ENCODE results near the gene FYB1.

FYB1 gene

DNA sequence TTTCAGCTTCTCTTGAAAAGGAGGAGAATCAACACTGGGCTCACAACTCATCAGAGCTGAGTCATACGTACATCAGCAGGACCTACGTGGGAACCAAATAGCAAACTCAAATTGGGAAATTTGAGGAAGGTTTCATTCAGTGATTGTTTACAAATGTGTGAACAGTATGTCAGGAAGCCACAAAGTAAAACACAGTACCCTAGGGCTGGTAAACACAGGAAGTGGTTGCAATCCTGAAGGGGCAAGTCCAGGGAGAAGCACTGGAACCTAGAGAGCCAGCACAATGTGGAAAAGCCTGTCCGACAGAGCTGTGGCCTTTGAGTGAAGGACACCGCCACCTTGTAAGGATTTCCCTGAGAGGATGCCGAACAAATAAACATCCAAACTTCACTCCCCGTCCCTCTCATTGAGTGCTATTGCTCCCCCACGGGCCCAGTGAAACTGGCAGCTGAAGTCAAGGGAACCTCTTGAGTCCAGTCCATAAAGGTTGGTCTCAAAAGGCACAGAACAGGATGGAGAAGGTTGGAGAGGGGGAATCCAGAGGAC lies 118.4 kb downstream of the FYB1 start:
- H3K36me3 ChIP-seq (ENCODE audit: insufficient read depth, low read depth, low read length), result no peaks in the 10 kb centered on the region
- H3K4me1 ChIP-seq (ENCODE audit: insufficient read depth, low read length), result no peaks in the 10 kb centered on the region
- no peak overlapping the region for H3K27ac ChIP-seq (ENCODE audit: low read length)
- H3K9me3 ChIP-seq (ENCODE audit: insufficient read depth, low read depth, low read length), result no peaks in the 10 kb centered on the region
- no peak overlapping the region for H3K4me3 ChIP-seq (ENCODE audit: low read length)
- no peaks in the 10 kb centered on the region for H3K27me3 ChIP-seq (ENCODE audit: insufficient read depth, low read length)
- no peak overlapping the region for H3K9ac ChIP-seq (ENCODE audit: low read depth, low read length)

DNA sequence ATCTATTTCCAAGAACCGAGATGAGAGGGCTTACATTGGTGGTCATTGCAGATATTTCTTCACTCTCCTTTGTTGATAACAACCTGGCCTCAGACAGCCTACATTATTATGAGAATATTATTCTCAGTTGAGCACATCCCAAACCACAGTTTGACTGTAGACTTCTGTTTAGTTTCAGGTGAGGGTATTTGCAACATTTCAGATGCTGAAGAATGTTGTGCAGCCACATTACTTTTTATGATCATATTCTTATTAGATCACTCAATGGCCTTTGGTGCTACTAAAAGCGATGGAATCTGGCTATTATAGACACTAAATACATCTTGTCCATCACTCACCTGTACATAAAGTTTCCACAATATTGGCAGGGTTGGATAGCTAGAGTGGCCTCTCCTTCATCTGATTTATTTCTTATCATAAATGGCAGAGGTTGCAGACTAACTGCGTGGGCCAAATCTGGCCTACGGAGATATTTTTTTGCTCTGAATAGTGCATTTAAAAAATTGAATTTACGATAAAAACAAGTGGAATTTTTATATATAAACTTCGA lies 119.0 kb downstream of the FYB1 start:
- no peaks in the 10 kb centered on the region for H3K9me3 ChIP-seq (ENCODE audit: insufficient read depth, low read depth, low read length)
- no peak overlapping the region for H3K4me3 ChIP-seq (ENCODE audit: low read length)
- H3K4me1 ChIP-seq (ENCODE audit: insufficient read depth, low read length), result no peaks in the 10 kb centered on the region
- no peak overlapping the region for H3K9ac ChIP-seq (ENCODE audit: low read depth, low read length)
- H3K27ac ChIP-seq (ENCODE audit: low read length), result no peak overlapping the region
- H3K36me3 ChIP-seq (ENCODE audit: insufficient read depth, low read depth, low read length), result no peaks in the 10 kb centered on the region
- H3K27me3 ChIP-seq (ENCODE audit: insufficient read depth, low read length), result no peaks in the 10 kb centered on the region

DNA sequence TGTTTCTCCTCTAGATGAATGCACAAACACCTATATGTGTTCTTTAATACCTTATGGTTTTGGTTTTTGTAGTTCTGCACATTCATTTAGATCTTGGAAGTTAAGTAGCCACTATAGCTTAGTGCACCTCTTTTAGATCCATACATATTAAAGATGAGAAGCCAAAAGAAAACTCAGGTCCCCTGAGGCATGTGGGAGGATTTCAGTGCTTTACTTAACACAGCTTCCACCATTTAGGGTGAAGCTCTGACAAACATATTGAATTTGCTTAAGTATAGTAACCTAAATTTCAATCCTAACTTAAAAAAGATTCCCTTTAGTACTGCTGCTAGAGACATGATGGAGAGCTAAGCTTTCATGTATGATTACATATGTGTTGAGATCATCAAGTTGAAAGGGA lies 119.5 kb downstream of the FYB1 start:
- no peaks in the 10 kb centered on the region for H3K9me3 ChIP-seq (ENCODE audit: insufficient read depth, low read depth, low read length)
- no peak overlapping the region for H3K27ac ChIP-seq (ENCODE audit: low read length)
- H3K27me3 ChIP-seq (ENCODE audit: insufficient read depth, low read length), result no peaks in the 10 kb centered on the region
- no peaks in the 10 kb centered on the region for H3K4me1 ChIP-seq (ENCODE audit: insufficient read depth, low read length)
- H3K4me3 ChIP-seq (ENCODE audit: low read length), result no peak overlapping the region
- H3K9ac ChIP-seq (ENCODE audit: low read depth, low read length), result no peak overlapping the region
- H3K36me3 ChIP-seq (ENCODE audit: insufficient read depth, low read depth, low read length), result no peaks in the 10 kb centered on the region

DNA sequence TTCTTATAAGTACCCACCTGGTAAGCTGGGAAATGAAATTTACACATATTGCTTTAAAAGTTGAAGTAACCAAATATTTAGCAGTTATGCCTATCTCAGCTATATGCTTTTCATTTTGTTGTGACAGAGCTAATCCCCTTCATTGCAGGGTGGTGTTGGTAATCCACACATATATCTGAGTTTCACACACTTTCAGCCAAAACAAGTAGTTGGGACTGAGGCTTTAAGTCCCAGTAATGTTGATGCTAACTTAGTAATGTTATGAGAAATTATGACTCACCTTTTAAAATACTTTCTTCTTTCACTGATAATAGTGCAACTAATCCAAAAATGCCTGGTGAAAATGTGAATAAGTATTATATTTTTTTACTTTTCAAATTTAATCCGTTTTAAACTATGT lies 126.0 kb downstream of the FYB1 start:
- Histone ChIP-seq H3K27ac (ENCODE audit: low read length) (no peak overlapping the region), H3K4me3 (ENCODE audit: low read length) (no peak overlapping the region), H3K36me3 (ENCODE audit: insufficient read depth, low read depth, low read length) (no peaks in the 10 kb centered on the region), H3K9ac (ENCODE audit: low read depth, low read length) (no peak overlapping the region), H3K4me1 (ENCODE audit: insufficient read depth, low read length) (no peaks in the 10 kb centered on the region), H3K9me3 (ENCODE audit: insufficient read depth, low read depth, low read length) (no peaks in the 10 kb centered on the region; the same call in 1 of the 2 replicates), H3K27me3 (ENCODE audit: insufficient read depth, low read length) (no peaks in the 10 kb centered on the region)

DNA sequence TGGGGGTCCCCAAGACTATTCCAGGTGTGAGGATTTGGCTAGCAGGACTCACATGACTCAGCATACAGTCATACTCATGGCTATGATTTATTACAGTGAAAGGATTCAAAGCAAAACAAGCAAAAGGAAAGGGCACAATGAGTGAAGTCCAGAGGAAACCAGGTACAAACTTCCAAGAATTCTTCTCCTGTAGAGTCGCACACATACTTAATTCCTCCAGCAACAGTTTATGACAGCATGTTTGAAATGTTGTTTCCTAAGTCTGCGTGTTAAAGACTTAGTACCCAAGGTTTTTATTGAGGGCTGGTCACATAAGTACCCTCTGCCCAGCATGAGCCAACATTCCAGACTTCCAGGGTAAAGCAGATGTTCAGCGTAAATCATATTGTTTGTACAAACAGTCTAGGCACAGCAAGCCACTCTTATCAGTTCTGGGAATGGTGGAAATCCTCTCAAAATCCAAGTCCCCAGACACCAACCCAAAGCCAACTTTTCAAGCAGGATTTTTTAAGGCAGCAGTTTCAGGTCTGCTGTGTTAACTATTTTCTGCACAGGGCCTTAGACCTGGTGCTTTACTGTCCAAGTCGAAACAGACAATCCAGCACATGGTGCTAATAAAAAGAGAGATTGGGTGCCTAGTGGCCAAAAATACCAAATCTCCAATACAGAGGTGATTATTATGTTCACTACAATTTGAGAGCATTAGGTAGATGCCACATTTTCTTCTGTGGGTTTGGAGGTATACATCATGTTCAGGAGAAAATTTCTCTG lies 126.6 kb downstream of the FYB1 start:
- H3K36me3 ChIP-seq (ENCODE audit: insufficient read depth, low read depth, low read length), result no peaks in the 10 kb centered on the region
- H3K4me1 ChIP-seq (ENCODE audit: insufficient read depth, low read length), result no peaks in the 10 kb centered on the region
- H3K9me3 ChIP-seq (ENCODE audit: insufficient read depth, low read depth, low read length), result no peaks in the 10 kb centered on the region; the same call in 1 of the 2 replicates
- no peak overlapping the region for H3K27ac ChIP-seq (ENCODE audit: low read length)
- H3K9ac ChIP-seq (ENCODE audit: low read depth, low read length), result no peak overlapping the region
- no peak overlapping the region for H3K4me3 ChIP-seq (ENCODE audit: low read length)
- H3K27me3 ChIP-seq (ENCODE audit: insufficient read depth, low read length), result no peaks in the 10 kb centered on the region

DNA sequence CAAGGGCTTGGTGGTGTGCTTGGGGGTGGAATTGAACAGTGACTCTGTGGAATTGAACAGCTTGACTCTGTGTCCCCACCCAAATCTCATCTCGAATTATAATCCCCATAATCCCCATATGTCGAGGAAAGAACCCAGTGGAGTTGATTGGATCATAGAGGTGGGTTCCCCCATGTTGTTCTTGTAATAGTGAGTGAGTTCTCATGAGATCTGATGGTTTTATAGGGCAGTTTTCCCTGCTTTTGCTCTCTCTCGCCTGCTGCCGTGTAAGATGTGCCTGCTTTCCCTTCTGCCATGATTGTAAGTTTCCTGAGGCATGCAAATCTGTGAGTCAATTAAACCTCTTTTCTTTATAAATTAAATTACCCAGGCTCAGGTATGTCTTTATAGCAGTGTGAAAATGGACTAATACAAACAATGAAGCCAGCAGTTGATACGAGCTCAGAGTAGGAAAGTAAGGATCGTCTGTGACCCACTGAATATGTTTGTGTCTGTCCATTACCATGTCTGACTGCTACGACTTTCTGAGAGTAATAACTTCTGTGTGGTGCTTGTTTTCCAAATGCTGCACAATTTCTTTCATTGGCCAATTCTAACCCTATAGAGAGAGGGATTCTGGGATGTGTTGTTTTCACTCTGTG lies 127.3 kb downstream of the FYB1 start:
- no peaks in the 10 kb centered on the region for H3K36me3 ChIP-seq (ENCODE audit: insufficient read depth, low read depth, low read length)
- no peaks in the 10 kb centered on the region for H3K27me3 ChIP-seq (ENCODE audit: insufficient read depth, low read length)
- no peak overlapping the region for H3K27ac ChIP-seq (ENCODE audit: low read length)
- H3K4me3 ChIP-seq (ENCODE audit: low read length), result no peak overlapping the region
- no peak overlapping the region for H3K9ac ChIP-seq (ENCODE audit: low read depth, low read length)
- no peaks in the 10 kb centered on the region for H3K4me1 ChIP-seq (ENCODE audit: insufficient read depth, low read length)
- H3K9me3 ChIP-seq (ENCODE audit: insufficient read depth, low read depth, low read length), result no peaks in the 10 kb centered on the region; the same call in 1 of the 2 replicates

DNA sequence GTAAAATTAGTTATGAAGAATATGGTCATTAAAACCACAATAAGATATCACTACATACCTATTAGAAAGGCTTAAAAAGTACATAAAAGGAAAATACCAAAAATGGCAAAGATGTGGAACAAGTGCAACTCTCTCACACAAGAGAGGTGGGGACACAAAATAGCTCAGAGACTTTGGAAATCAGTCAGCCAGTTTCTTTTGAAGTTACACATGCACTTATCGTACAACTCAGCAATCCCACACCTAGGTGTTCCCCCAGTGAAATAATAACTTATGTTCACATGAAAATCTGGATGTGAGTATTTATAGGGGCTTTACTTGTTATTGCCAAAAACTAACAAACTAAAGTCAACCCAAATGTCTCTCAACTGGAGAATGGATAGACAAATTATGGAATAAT lies 135.4 kb downstream of the FYB1 start:
- no peak overlapping the region for H3K9ac ChIP-seq (ENCODE audit: low read depth, low read length)
- no peak overlapping the region for H3K27ac ChIP-seq (ENCODE audit: low read length)
- H3K27me3 ChIP-seq (ENCODE audit: insufficient read depth, low read length), result no peaks in the 10 kb centered on the region
- no peaks in the 10 kb centered on the region for H3K9me3 ChIP-seq (ENCODE audit: insufficient read depth, low read depth, low read length)
- no peak overlapping the region for H3K4me3 ChIP-seq (ENCODE audit: low read length)
- H3K36me3 ChIP-seq (ENCODE audit: insufficient read depth, low read depth, low read length), result no peaks in the 10 kb centered on the region
- no peaks in the 10 kb centered on the region for H3K4me1 ChIP-seq (ENCODE audit: insufficient read depth, low read length)

DNA sequence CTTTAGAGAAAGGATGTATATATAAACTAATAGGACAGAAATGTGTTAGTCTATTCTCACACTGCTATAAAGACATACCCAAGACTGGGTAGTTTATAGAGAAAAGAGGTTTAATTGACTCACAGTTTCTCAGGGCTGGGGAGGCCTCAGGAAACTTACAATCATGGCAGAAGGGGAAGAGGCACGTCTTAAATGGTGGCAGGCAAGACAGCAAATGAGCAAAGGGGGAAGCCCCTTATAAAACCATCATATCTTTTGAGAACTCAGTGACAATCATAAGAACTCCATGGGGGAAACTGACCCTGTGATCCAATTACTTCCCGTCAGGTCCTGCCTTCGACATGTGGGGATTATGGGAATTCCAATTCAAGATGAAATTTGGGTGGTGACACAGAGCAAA lies 136.4 kb downstream of the FYB1 start:
- no peaks in the 10 kb centered on the region for H3K4me1 ChIP-seq (ENCODE audit: insufficient read depth, low read length)
- no peak overlapping the region for H3K4me3 ChIP-seq (ENCODE audit: low read length)
- no peaks in the 10 kb centered on the region for H3K9me3 ChIP-seq (ENCODE audit: insufficient read depth, low read depth, low read length)
- no peaks in the 10 kb centered on the region for H3K27me3 ChIP-seq (ENCODE audit: insufficient read depth, low read length)
- no peak overlapping the region for H3K27ac ChIP-seq (ENCODE audit: low read length)
- no peak overlapping the region for H3K9ac ChIP-seq (ENCODE audit: low read depth, low read length)
- H3K36me3 ChIP-seq (ENCODE audit: insufficient read depth, low read depth, low read length), result no peaks in the 10 kb centered on the region

DNA sequence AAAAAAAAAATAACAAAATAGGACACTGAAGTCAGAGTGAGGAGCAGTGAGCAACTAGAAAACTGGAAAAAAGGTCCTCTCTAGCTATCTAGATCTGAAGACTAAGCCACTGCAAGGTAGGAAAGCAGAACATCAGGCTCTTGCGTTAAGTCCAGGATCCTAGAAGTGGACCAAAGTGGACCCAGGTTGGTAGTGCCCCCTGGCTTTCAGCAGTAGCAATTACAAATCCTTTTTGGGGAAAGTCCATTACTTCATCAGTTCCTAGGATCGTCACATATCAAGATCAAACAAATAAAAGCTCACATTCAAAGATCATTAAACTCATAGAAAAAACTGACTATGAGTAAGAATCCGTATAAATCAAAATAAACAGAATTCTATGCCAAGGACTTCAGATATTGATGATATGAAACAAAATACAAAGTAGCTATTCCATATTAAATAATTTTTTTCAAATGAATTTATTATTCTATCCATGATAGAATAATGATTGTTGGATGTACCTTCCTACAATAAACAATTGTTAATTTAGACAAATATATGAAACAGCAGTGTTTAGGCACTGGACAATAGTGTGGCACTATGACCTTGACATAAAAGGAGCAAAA lies 138.7 kb downstream of the FYB1 start:
- no peaks in the 10 kb centered on the region for H3K9me3 ChIP-seq (ENCODE audit: insufficient read depth, low read depth, low read length)
- H3K4me3 ChIP-seq (ENCODE audit: low read length), result no peak overlapping the region
- no peaks in the 10 kb centered on the region for H3K4me1 ChIP-seq (ENCODE audit: insufficient read depth, low read length)
- no peak overlapping the region for H3K27ac ChIP-seq (ENCODE audit: low read length)
- H3K27me3 ChIP-seq (ENCODE audit: insufficient read depth, low read length), result no peaks in the 10 kb centered on the region
- no peaks in the 10 kb centered on the region for H3K36me3 ChIP-seq (ENCODE audit: insufficient read depth, low read depth, low read length)
- H3K9ac ChIP-seq (ENCODE audit: low read depth, low read length), result no peak overlapping the region

DNA sequence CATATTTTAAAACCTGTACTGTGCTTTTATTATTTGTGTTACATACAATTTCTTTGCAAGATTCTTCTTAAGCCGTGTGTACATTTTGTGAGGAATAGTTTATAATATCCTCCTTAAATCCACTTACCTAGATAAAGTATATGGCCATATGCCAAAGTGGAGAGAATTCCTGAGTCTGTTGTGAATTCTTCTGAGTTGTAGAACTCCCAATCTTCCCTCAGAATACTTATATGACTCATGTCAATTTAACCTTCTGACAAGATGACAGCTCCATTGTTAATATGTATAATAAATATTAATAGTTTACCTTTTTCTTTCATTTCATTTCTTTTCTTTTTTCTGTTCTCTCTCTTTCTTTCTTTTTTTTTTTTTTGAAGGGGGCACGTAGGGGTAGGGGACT lies 139.2 kb downstream of the FYB1 start:
- Histone ChIP-seq H3K27ac (ENCODE audit: low read length) (no peak overlapping the region), H3K9ac (ENCODE audit: low read depth, low read length) (no peak overlapping the region), H3K4me3 (ENCODE audit: low read length) (no peak overlapping the region), H3K27me3 (ENCODE audit: insufficient read depth, low read length) (no peaks in the 10 kb centered on the region), H3K9me3 (ENCODE audit: insufficient read depth, low read depth, low read length) (no peaks in the 10 kb centered on the region), H3K4me1 (ENCODE audit: insufficient read depth, low read length) (no peaks in the 10 kb centered on the region), H3K36me3 (ENCODE audit: insufficient read depth, low read depth, low read length) (no peaks in the 10 kb centered on the region)

DNA sequence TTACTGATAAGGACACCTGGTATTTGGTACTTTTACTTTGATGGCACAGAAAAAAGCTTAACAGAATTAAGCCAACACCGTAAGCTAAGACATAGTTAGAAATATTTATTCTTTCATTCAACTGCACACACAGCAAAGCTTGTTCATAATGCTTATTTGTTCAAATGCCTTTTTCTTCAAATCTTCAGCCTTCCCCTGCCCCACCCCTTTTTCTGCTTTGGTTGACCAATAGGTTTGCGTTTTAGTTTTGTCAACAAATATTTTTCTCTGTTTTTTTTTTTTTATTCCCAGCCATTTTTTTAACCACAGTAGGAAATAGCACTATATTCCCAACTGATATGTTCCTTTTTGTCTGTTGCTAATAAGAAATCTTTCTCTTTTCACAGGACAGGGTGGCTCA lies 140.2 kb downstream of the FYB1 start:
- H3K27ac ChIP-seq (ENCODE audit: low read length), result no peak overlapping the region
- no peaks in the 10 kb centered on the region for H3K4me1 ChIP-seq (ENCODE audit: insufficient read depth, low read length)
- H3K27me3 ChIP-seq (ENCODE audit: insufficient read depth, low read length), result no peaks in the 10 kb centered on the region
- H3K9ac ChIP-seq (ENCODE audit: low read depth, low read length), result no peak overlapping the region
- H3K36me3 ChIP-seq (ENCODE audit: insufficient read depth, low read depth, low read length), result no peaks in the 10 kb centered on the region
- no peaks in the 10 kb centered on the region for H3K9me3 ChIP-seq (ENCODE audit: insufficient read depth, low read depth, low read length)
- H3K4me3 ChIP-seq (ENCODE audit: low read length), result no peak overlapping the region
